GM12865 (cell line): ENCODE results near the gene NUP133.
"Not testable (repeated sequence)": the region's sequence is repeated elsewhere in the genome, so short reads cannot be mapped to it uniquely, and the experiment has no call there.

ENCODE experiments used
- DNase-seq: peaks from one replicate; pipeline ENCODE4 v3.0.0; 2010; ENCODE audit warnings: low read depth
- H3K4me3 ChIP-seq: 2 replicates; pipeline ENCODE4 v1.5.1; 2011; ENCODE audit warnings: mild to moderate bottlenecking, low read depth, low read length, control low read depth
- TF ChIP-seq, protein P1 (sequence below): IDR thresholded peaks from 2 replicates; pipeline ENCODE4 v1.5.1; 2011; ENCODE audit warnings: low read length, control low read depth, low read depth, inconsistent platforms; ENCODE audit not compliant: insufficient read depth; ENCODE audit errors: missing control alignments

Gene NUP133

DNA sequence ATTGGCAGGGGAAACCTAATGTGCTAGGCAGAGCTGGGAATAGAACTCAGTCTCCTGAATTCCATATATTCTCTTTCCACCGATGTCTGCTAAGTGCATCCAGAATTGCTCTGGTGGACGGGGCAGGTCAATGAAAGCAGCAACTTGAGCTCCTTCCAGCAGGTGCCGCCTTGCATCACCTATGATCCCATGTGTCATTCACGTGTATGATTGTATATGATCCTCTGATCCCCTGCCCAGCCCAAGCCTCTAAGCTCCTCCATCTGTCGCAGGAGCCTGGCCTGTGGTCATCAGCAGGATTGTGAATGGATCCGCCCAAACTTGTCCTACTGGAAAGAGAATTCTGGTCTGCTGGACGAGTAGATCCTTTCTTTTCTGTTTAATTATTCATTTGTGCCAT, 87.4 kb downstream of the NUP133 start:
- DNase-seq: peak; percentile 25
- TF ChIP-seq, protein P1, sequence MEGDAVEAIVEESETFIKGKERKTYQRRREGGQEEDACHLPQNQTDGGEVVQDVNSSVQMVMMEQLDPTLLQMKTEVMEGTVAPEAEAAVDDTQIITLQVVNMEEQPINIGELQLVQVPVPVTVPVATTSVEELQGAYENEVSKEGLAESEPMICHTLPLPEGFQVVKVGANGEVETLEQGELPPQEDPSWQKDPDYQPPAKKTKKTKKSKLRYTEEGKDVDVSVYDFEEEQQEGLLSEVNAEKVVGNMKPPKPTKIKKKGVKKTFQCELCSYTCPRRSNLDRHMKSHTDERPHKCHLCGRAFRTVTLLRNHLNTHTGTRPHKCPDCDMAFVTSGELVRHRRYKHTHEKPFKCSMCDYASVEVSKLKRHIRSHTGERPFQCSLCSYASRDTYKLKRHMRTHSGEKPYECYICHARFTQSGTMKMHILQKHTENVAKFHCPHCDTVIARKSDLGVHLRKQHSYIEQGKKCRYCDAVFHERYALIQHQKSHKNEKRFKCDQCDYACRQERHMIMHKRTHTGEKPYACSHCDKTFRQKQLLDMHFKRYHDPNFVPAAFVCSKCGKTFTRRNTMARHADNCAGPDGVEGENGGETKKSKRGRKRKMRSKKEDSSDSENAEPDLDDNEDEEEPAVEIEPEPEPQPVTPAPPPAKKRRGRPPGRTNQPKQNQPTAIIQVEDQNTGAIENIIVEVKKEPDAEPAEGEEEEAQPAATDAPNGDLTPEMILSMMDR: no peak
- no peak overlapping the region for H3K4me3 ChIP-seq

DNA sequence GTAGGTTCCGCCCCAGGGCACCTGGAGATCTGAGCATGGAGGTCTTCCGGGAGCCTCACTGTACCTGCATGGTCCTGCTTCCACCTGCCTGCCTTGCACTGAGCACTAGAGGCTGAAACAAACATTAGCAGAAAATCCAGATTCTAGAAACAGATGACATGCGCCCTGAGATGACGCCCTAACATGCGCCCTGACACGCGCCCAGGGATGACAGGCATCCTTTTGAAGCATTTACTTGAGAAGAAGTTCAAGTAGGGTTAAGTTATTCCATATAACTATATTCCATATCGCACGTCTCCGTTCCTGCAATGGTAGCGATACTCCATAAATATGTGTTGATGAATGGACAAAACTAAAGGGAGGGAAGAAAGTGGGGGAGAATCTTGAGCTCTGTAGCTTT, 87.9 kb downstream of the NUP133 start:
- no peak overlapping the region for H3K4me3 ChIP-seq
- no peak for DNase-seq
- TF ChIP-seq, protein P1: no peak

DNA sequence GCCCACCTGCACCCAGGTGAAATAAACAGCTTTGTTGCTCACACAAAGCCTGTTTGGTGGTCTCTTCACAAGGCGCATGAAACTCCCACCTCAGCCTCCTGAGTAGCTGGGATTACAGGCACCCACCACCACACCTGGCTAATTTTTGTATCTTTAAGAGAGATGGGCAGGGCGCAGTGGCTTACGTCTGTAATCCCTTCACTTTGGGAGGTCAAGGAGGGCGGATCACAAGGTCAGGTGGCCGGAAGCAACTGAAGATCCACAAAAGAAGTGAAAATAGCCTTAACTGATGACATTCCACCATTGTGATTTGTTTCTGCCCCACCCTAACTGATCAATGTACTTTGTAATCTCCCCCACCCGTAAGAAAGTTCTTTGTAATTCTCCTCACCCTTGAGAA, 89.6 kb downstream of the NUP133 start:
- DNase-seq, H3K4me3 ChIP-seq: not testable (repeated sequence)

DNA sequence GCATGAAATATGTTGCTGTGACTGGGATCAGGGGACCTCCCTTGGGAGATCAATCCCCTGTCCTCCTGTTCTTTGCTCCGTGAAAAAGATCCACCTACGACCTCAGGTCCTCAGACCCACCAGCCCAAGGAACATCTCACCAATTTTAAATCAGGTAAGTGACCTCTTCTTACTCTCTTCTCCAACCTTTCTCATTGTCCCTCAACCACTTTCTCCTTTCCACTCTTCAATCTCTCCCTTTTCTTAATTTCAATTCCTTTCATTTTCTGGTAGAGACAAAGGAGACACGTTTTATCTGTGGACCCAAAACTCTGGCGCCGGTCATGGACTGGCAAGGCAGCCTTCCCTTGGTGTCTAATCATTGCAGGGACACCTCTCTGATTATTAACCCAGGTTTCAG, 95.3 kb downstream of the NUP133 start:
- not testable (repeated sequence) for H3K4me3 ChIP-seq, DNase-seq

DNA sequence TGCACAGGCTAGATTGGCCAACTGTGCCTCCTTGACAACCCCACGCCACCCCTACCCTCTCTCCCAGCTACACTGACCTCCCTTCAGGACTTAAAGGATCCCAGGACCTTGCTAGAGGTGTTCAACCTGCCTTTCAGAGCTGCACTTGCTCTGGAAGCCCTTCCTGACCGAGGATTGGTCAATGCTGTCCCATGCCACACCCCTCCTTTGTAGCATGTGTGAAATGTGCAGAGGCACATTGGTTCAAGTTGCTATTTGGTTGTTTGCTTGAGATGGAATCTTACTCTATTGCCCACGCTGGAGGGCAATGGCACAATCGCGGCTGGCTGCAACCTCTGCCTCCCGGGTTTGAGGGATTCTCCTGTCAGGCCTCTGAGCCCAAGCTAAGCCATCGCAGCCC, 96.1 kb downstream of the NUP133 start:
- TF ChIP-seq, protein P1: no peak
- no peak for DNase-seq
- H3K4me3 ChIP-seq: no peak overlapping the region

DNA sequence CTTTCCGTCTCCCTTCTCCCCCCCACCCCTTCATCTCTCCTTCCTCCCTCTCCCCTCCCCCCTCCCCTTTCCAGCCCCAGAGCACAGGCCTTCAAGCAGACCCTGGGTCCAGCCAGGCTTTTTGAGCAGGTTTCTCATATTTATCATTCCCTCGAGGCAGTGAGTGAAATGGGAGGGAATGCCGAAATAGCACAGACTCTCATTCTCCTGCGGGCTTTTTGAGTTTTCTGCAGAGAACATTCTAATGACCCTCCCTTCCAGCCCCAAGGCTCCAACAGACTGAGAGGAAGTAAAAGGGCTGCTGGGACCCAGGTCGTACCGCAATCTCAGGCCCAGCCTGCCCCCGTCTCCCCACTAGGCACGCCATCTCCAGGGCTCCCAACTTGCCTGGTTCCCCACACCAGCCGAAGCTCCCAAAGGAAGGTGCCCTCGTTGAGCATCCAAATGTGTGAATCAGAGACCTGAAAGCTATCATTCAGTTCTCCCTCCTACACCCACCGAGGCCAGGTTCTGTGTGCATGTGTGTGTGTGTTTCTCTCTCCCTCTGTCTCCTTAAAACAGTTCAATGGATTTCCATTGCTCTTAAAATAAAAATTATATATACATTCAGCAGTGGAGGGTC, 96.6 kb downstream of the NUP133 start:
- H3K4me3 ChIP-seq: no peak overlapping the region
- TF ChIP-seq, protein P1: no peak
- DNase-seq: no peak

DNA sequence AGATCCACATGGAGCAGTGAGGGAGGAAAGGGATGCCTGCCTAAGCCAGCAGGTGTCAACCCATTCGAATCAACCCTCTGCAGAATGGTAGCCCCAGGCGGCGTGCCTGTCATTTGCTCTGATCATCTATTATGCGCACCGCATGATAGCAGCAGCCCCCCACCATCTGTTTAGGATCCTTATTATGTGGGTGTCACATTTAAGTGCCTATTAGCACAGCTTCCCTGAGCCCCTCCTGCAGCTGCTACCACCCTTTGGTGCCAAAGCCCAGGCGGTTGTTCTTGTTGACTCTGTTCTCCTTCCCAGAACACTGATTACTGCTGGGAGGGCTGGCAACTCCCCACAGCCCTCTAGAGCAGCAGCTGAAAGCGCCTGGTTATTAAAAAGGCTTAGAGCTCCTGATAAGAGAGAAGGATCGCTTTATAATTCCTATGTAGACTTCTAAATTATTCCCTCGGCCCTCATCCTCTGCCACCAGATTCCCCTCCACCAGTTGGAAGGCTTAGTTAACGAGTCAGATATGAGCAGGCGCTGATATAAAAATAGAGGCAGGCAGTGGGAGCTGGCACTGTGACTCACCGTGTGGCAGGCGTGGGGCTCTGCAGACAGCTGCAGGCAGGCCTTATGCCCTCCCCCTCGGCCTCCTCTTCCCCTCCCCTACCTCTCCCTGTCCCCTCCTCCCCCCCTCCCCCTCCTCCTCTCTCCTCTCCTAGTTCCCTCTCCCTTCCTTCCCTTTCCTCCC, 97.3 kb downstream of the NUP133 start:
- no peak overlapping the region for H3K4me3 ChIP-seq
- no peak for DNase-seq
- TF ChIP-seq, protein P1: no peak

DNA sequence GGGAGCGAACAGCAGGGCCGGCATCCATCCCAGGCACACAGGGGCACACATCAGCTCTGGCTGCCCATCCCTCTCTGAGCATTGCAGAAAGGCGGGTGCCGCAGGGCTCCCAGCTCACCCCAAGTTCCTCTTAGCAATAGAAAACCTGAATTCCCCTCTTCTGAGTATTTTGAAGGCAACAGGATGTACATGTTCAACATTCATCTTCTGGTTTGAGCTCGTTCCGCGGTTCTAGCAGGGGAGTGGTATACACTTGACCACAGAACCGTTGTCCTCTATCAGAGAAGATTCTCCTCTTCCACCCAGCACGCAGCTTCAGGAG, 97.8 kb downstream of the NUP133 start:
- DNase-seq: no peak
- TF ChIP-seq, protein P1: no peak
- H3K4me3 ChIP-seq: no peak overlapping the region
